Central memory CD8-positive, alpha-beta T cell (primary cell): ENCODE results near the gene NIPAL4.

Experiments used
- ATAC-seq: fragments of 150-1000 bp; cut with Tn5 transposase; replicated peaks from 2 replicates; pipeline ENCODE4 v1.10.0; 2022; ENCODE audit warnings: mild to moderate bottlenecking, moderate FRiP score, moderate number of reproducible peaks; ENCODE audit not compliant: poor library complexity, severe bottlenecking; ENCODE audit errors: extremely low read depth
- DNase-seq, 2 donors: peaks; one replicate each; pipeline ENCODE4 v3.0.0; 2021; ENCODE audit warnings: low spot score in 2 of 2
- H3K27ac Mint-ChIP-seq: one replicate; pipeline ENCODE4 v1.8.0; 2022; ENCODE audit warnings: low read depth, mild to moderate bottlenecking, moderate library complexity, mixed read lengths
- H3K27me3 Mint-ChIP-seq: one replicate; pipeline ENCODE4 v1.8.0; 2022; ENCODE audit warnings: mixed read lengths
- H3K36me3 Mint-ChIP-seq: one replicate; pipeline ENCODE4 v1.8.0; 2022; ENCODE audit warnings: mild to moderate bottlenecking, moderate library complexity, mixed read lengths; ENCODE audit not compliant: insufficient read depth
- H3K4me1 Mint-ChIP-seq: one replicate; pipeline ENCODE4 v1.8.0; 2022; ENCODE audit warnings: mixed read lengths
- H3K4me3 Mint-ChIP-seq: one replicate; pipeline ENCODE4 v1.8.0; 2022; ENCODE audit warnings: mild to moderate bottlenecking, moderate library complexity, mixed read lengths
- H3K9me3 Mint-ChIP-seq: one replicate; pipeline ENCODE4 v1.8.0; 2022; ENCODE audit warnings: mixed read lengths

The NIPAL4 gene

DNA sequence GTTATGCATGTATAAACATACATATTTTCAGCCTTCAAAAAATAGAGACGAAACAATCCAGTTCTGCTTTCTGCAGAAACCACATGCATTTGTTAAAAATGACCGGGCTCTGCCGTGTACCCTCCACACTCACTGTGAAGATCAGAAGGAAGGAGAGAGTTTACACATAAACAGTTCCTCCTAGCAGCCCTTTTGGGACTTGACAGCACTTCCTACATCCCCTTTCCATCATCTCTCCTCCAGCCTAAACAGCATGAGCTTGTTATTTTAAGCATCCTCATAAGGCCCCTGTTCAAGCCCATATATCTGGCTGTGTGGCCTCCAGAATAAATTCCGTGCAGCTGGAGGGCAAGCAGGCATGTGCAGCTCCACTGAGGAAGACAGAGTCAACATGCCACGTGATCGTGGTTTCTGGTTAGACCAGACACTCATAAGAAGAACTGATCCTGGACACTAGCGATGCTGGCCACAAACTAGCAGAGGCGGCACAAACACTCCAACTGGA lies 42.2 kb downstream of the NIPAL4 start:
- Mint-ChIP-seq H3K27me3 (no peaks in the 10 kb centered on the region), H3K9me3 (no peaks in the 10 kb centered on the region), H3K36me3 (peaks cover 22% of the 10 kb centered on the region), H3K27ac (peak overlapping the region; percentile 8), H3K4me3 (no peak overlapping the region), H3K4me1 (peaks cover 9% of the 10 kb centered on the region)
- ATAC-seq (no peak), DNase-seq (no peak)

DNA sequence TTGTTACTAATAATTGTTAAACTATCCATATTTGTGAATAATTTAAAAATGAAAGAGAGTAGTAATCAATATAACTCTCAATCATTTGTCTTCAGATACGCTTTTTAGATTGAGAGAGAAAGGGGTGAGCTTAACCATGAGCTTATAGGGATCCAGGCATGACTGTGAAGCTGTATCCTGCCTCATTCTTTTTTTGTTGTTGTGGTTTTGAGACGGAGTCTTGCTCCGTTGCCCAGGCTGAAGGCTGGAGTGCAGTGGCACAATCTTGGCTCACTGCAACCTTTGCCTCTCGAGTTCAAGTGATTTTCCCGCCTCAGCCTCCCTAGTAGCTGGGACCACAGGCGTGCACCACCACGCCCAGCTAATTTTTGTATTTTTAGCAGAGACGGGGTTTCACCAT lies 44.0 kb downstream of the NIPAL4 start:
- H3K27ac Mint-ChIP-seq = no peak overlapping the region

DNA sequence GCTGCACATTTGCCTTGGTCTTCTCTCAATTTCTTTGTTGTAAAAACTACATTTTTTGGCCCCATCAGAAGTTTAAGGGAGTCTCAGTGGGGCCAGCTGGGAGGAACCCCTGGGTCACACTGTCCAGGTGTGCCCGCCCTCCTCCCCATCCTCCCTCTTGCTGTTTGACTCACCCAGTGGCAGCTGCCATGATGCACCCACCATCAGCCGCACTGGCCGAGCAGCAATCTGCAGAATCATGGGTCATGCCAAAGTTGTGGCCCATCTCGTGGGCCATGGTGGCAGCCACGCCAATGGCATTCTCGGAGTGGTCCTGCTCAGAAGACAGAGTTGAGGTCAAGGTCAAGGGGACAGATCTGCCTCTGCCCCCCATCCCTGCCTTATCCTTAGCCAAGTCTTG lies 45.5 kb downstream of the NIPAL4 start:
- Mint-ChIP-seq H3K4me3 (no peak overlapping the region), H3K9me3 (no peaks in the 10 kb centered on the region), H3K27ac (no peak overlapping the region), H3K4me1 (peaks cover 9% of the 10 kb centered on the region), H3K27me3 (no peaks in the 10 kb centered on the region), H3K36me3 (peaks cover 19% of the 10 kb centered on the region)
- no peak for ATAC-seq
- no peak for DNase-seq

More for the DNA sequence above, 44.0 kb downstream of the NIPAL4 start:
- Mint-ChIP-seq H3K4me3 (no peak overlapping the region), H3K27me3 (no peaks in the 10 kb centered on the region), H3K9me3 (no peaks in the 10 kb centered on the region), H3K36me3 (peaks cover 21% of the 10 kb centered on the region), H3K4me1 (peaks cover 9% of the 10 kb centered on the region)
- ATAC-seq = no peak
- no peak for DNase-seq

DNA sequence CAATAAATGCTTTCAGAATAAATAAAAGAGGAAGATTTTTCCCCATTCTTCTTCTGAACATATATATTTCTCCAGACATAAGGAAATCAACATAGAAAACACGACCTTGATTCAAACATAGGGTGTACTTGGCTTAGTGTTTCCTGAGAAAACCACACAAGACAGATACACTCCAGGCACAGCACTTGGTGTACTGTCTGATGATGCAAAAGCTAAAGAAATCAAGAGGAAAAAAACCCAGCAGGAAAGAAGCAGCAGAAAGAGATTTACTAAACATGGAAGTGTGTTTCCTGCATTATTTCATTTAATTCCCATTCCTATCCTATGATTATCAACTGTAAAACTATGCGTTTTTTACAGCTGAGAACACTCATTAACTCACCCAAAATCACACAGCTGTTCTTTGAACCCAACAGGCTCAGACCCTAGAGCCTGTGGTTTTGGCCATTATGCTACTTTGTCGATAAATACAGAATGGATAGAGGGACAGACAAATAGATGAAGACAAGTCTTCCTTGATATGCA lies 46.1 kb downstream of the NIPAL4 start:
- Mint-ChIP-seq H3K27ac (no peak overlapping the region), H3K9me3 (no peaks in the 10 kb centered on the region), H3K4me3 (no peak overlapping the region), H3K27me3 (no peaks in the 10 kb centered on the region), H3K36me3 (peaks cover 19% of the 10 kb centered on the region), H3K4me1 (peaks cover 9% of the 10 kb centered on the region)
- DNase-seq (no peak), ATAC-seq (no peak)

DNA sequence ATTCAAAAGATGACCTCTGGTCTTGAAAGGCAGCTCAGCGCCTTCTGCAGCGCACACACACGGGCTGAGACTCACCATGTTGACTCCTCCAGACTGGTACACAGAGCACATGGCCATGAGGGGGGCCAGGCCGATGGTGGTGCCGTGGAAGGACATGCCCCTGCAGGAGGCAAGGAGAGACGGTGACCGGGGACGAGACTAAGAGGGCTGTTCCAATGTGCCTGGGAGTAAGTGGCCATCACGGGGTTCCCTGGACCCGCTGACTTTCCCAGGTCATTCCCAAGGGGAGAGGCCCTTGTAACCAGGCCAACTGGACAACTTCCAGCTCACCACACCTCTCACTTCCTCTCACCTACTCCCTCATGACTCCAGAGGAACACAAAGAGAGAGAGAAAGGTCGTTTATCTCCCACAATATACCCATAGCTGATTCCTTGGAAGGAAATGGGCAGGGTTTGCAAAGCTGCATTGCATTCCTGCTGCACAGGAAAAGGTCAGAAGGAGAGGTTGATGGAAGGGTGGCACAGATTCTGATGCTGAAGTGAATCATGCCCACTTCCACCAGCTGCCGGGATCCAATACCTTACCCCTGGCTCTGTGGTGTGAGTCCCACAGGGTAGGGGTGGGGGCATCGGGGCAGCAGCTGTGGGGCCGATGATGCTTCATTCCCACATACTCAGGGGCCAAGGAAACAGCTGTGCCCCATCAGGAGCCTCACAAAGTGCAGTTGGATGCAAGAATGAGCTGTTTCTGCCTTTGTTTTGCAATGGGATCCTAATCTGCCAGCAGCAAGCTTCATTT lies 47.2 kb downstream of the NIPAL4 start:
- H3K4me1 Mint-ChIP-seq = peaks cover 9% of the 10 kb centered on the region

DNA sequence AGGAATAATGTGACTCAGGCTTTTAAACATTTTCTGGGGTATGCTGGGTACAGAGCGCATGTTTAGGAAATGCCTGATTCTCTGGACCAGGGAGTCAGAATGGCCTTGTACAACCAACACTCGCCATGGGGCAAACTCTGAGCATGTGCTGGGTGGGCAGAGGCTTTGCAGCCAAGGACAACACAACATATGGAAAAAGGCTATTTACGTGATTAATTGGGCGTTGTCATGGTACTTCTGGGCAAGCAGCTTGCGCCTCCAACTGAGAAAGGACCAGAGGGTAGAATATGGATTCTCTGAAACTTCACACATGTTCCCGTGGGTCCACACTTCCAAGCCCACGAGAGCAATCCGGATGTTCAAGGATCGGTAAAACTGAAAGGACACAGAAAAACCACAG lies 49.1 kb downstream of the NIPAL4 start:
- H3K27ac Mint-ChIP-seq = no peak overlapping the region
- no peak overlapping the region for H3K4me3 Mint-ChIP-seq
- no peaks in the 10 kb centered on the region for H3K27me3 Mint-ChIP-seq

More for the DNA sequence above, 47.2 kb downstream of the NIPAL4 start:
- H3K27me3 Mint-ChIP-seq = no peaks in the 10 kb centered on the region
- H3K4me3 Mint-ChIP-seq = no peak overlapping the region
- ATAC-seq = no peak
- DNase-seq = no peak
- peaks cover 20% of the 10 kb centered on the region for H3K36me3 Mint-ChIP-seq
- H3K27ac Mint-ChIP-seq = peak overlapping the region; percentile 56
- H3K9me3 Mint-ChIP-seq = no peaks in the 10 kb centered on the region

DNA sequence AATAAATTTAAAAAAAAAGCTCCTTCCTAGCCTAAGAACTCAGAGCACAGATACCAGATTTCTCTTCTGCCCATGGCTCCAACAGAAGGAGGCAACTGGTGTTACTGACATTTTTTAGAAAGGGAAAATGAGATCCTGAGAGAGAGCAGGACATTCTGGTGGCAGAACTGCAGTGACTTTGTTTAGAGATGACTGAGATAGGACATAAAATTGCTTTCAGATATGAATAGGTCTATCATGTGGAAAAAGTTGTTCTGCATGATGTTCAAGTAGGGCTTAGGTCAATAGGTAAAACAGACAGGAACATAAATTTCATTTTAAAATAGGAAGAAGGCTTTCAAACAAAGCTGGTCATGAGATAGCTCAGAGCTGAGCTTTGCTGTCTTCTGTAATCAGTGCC lies 49.6 kb downstream of the NIPAL4 start:
- Mint-ChIP-seq H3K27ac (no peak overlapping the region), H3K27me3 (no peaks in the 10 kb centered on the region), H3K36me3 (peaks cover 22% of the 10 kb centered on the region), H3K9me3 (no peaks in the 10 kb centered on the region), H3K4me3 (no peak overlapping the region), H3K4me1 (peaks cover 9% of the 10 kb centered on the region)
- ATAC-seq (no peak), DNase-seq (no peak)

More for the DNA sequence above, 49.1 kb downstream of the NIPAL4 start:
- DNase-seq (no peak), ATAC-seq (no peak)
- H3K4me1 Mint-ChIP-seq = peaks cover 9% of the 10 kb centered on the region
- H3K36me3 Mint-ChIP-seq = peaks cover 24% of the 10 kb centered on the region
- H3K9me3 Mint-ChIP-seq = no peaks in the 10 kb centered on the region

DNA sequence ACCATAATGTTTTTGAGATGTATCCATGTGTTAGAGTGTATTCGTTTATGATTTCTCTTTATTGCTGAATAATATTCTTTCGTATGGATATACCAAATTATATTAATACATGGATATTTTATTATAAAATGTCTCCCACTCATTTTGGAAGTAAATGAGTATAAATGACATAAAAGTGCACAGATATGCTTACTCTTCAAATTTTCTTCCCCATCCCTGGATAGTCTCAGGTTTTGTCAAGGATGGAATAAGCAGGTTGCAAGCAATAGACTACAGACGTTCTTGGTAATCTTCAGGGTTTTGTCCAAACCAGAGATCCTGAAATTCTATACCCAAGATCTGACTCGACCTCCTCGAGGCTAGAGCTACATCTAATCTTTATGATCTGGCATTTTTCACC lies 50.7 kb downstream of the NIPAL4 start:
- ATAC-seq = no peak
- no peaks in the 10 kb centered on the region for H3K27me3 Mint-ChIP-seq
- H3K36me3 Mint-ChIP-seq = peaks cover 17% of the 10 kb centered on the region
- H3K9me3 Mint-ChIP-seq = no peaks in the 10 kb centered on the region
- no peak overlapping the region for H3K4me3 Mint-ChIP-seq
- no peak overlapping the region for H3K27ac Mint-ChIP-seq
- DNase-seq = no peak
- H3K4me1 Mint-ChIP-seq = peaks cover 9% of the 10 kb centered on the region

DNA sequence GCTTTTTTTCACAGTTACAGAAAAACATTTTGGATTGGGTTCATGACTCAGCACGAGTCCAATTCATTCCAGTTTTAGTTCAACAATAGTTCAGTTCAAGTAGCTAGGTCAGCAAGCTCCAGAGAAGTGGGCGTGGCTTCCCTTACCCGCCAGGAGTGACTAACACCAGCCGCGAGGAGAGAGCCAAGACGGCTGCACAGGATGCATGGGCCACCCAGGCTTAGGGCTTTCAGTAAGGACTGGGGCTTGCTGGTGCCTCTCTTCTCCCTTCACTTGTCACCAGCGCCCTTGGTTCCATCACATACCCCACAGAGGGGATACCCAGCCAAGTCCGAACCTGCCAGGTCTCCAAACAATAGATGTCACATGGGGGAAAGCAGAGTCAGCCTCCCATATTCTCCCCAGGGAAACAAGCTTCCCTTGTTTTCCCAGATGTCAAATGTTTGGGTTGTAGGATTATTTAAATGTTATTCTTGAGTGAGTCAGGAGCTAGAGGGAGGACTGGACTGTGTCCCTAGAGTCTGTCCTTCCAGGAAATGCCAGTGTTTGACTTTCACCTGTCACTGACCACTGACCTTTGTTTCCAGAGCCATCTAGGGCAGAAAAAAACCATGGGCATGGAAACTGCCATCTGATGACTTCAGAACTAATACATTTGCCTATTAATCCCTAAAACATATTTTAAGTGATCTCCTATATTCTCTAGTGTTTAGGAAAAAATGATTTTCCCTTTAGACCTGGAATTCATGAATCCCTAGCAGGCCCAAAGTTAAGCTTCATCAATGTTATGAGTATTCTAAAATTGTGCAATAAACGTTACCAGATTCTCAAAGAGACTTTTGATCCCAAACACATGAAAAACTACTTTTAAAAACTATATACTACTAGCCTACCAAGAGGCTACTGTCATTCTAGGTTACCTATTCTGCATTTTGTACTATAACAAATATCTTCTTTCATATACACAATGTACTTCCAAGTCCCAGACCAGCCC lies 51.9 kb downstream of the NIPAL4 start:
- Mint-ChIP-seq H3K36me3 (peaks cover 13% of the 10 kb centered on the region), H3K4me3 (no peak overlapping the region), H3K27ac (no peak overlapping the region), H3K9me3 (no peaks in the 10 kb centered on the region), H3K27me3 (no peaks in the 10 kb centered on the region), H3K4me1 (no peaks in the 10 kb centered on the region)
- no peak for DNase-seq
- no peak for ATAC-seq

DNA sequence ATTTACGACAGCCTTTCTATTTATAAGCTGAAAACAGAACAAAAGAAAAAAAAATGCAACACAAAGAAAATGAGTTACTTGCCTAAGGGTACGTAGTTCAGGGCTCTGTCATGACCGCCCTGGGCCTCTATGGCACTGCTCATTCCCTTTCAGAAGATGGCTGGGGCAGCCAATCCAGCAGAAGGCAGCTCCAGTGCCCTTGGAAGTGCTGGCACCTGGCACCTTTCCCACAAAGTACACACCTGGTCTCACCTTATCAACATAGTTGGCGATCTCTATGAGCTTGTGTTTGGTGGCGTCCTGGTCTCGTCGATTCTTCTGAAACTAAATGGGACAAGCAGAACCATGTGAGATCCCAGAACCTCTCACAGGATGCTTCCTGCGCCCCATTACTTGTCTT lies 53.2 kb downstream of the NIPAL4 start:
- H3K27ac Mint-ChIP-seq = no peak overlapping the region
- peaks cover 13% of the 10 kb centered on the region for H3K36me3 Mint-ChIP-seq

DNA sequence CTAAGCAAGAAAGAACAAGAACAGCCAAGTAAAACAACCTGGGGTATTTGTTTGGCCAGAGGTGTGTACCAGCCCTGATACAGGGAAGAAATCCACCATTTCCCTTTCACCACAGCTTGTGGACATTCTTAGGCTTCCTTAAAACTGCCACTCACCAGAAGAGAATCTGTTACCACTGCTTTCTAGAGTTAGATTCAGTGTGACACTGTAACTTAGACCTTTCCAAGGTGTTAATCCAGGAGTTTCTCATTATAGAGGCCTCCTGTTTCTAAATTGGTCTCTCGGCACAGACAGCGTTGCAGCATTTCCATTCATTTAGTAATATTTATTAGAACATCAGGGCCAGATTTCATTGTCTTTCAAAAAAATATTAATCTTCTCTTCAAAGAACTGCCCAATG lies 55.0 kb downstream of the NIPAL4 start:
- Mint-ChIP-seq H3K27ac (no peak overlapping the region), H3K9me3 (no peaks in the 10 kb centered on the region), H3K36me3 (peaks cover 14% of the 10 kb centered on the region), H3K4me3 (no peak overlapping the region), H3K4me1 (no peaks in the 10 kb centered on the region), H3K27me3 (no peaks in the 10 kb centered on the region)
- ATAC-seq (no peak), DNase-seq (no peak)

More for the DNA sequence above, 53.2 kb downstream of the NIPAL4 start:
- H3K4me3 Mint-ChIP-seq = no peak overlapping the region
- H3K27me3 Mint-ChIP-seq = no peaks in the 10 kb centered on the region
- ATAC-seq (no peak), DNase-seq (no peak)
- H3K4me1 Mint-ChIP-seq = no peaks in the 10 kb centered on the region
- no peaks in the 10 kb centered on the region for H3K9me3 Mint-ChIP-seq

DNA sequence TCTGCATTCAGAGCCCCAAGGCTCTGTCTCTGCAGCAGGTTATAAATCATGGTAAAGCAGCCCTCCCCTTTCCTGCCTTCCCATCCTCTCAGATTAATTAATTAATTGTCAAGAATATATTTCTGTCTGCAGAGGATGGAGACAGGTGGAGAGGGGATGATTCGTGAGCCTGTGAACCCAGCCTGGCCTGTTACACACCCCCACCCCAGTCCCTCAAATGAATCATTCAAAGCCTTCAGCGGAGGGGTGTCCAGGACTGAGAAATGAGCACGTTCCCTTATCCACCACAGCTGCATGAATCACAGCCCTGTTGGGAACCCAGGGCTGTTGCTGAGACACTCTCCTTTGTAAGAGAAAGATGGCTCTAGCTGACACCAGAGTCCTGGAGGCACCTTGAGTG lies 56.0 kb downstream of the NIPAL4 start:
- H3K4me3 Mint-ChIP-seq = no peak overlapping the region
- no peaks in the 10 kb centered on the region for H3K9me3 Mint-ChIP-seq
- H3K27ac Mint-ChIP-seq = no peak overlapping the region
- H3K27me3 Mint-ChIP-seq = no peaks in the 10 kb centered on the region
- H3K4me1 Mint-ChIP-seq = no peaks in the 10 kb centered on the region
- DNase-seq = no peak
- no peak for ATAC-seq
- peaks cover 14% of the 10 kb centered on the region for H3K36me3 Mint-ChIP-seq
